ENCODE results near the gene CSPG4.

Gene CSPG4

DNA sequence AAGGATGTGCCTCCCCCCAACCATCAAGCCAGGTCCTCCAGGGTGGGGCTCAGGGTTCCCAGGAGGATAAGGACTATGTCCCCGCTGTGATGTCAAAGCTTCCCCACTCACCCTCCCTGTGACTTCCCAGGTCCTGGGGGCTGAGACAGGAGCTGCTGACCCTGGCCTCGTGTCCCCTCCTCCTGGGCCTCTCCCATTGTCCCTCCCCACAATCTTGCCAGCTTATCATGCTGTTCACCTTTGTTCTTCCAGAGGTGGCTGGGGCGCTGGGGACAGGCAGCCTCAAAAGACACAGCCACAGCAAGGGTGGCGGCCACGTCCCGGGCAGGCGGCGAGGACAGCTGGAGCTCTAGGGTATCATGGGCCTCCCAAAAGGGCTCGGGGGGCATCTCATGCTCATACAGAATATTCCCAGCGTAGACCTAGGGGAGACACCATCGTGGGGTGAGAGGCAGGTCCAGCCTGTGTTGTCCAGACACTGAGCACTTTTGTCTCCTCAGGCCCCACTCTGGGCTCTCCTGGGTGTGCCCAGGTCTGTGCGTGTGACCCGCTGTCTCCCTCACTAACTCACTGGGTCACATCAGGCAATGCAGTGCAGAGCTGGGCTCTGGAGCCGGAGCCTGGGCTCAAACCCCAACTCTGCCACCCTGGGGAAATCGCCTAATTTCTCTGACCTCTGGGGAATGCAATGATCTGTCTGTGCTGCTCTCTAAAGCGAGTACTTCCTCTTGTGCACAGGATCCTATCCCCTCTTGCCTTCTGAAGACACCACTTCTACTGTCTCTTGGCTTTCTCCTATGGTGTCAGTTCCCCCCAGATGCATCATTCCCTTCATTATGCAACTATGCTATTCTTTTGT is 35.0 kb downstream of the CSPG4 start:
- TF ChIP-seq, protein P1, sequence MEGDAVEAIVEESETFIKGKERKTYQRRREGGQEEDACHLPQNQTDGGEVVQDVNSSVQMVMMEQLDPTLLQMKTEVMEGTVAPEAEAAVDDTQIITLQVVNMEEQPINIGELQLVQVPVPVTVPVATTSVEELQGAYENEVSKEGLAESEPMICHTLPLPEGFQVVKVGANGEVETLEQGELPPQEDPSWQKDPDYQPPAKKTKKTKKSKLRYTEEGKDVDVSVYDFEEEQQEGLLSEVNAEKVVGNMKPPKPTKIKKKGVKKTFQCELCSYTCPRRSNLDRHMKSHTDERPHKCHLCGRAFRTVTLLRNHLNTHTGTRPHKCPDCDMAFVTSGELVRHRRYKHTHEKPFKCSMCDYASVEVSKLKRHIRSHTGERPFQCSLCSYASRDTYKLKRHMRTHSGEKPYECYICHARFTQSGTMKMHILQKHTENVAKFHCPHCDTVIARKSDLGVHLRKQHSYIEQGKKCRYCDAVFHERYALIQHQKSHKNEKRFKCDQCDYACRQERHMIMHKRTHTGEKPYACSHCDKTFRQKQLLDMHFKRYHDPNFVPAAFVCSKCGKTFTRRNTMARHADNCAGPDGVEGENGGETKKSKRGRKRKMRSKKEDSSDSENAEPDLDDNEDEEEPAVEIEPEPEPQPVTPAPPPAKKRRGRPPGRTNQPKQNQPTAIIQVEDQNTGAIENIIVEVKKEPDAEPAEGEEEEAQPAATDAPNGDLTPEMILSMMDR (IDR thresholded peaks at IDR 0.05; ENCODE audit: low read length) = no peak
- TF ChIP-seq EZH2phosphoT487 (IDR thresholded peaks at IDR 0.05; ENCODE audit: low read length) (no peak), EZH2 (optimal IDR thresholded peaks at IDR 0.05; ENCODE audit: low read depth, low read length) (no peak)
- Histone ChIP-seq H4K20me1 (ENCODE audit: insufficient read depth, low read length) (no peaks in the 10 kb centered on the region), H3K36me3 (replicated peaks; ENCODE audit: insufficient read depth, low read length) (no peaks in the 10 kb centered on the region), H3K79me2 (ENCODE audit: low read length) (no peaks in the 10 kb centered on the region), H3K4me1 (ENCODE audit: low read length) (no peaks in the 10 kb centered on the region), H3K9me3 (replicated peaks; ENCODE audit: insufficient read depth, low read length) (no peaks in the 10 kb centered on the region), H2AFZ (ENCODE audit: low read length) (no peak overlapping the region), H3K4me3 (ENCODE audit: low read length) (no peak overlapping the region), H3F3A (ENCODE audit: insufficient read depth, low read length) (no peaks in the 10 kb centered on the region), H3K9me2 (replicated peaks; ENCODE audit: insufficient read depth, low read length) (no peaks in the 10 kb centered on the region), H3K4me2 (ENCODE audit: low read depth, low read length) (no peak overlapping the region), H3K27me3 (replicated peaks; ENCODE audit: insufficient read depth, low read length) (0 out of 2 replicates have a peak, but pooled peaks cover 3% of the 10 kb centered on the region), H3K27ac (ENCODE audit: low read length) (no peak overlapping the region), H3K9ac (ENCODE audit: low read length) (no peak overlapping the region)
- DNase-seq = no peak

DNA sequence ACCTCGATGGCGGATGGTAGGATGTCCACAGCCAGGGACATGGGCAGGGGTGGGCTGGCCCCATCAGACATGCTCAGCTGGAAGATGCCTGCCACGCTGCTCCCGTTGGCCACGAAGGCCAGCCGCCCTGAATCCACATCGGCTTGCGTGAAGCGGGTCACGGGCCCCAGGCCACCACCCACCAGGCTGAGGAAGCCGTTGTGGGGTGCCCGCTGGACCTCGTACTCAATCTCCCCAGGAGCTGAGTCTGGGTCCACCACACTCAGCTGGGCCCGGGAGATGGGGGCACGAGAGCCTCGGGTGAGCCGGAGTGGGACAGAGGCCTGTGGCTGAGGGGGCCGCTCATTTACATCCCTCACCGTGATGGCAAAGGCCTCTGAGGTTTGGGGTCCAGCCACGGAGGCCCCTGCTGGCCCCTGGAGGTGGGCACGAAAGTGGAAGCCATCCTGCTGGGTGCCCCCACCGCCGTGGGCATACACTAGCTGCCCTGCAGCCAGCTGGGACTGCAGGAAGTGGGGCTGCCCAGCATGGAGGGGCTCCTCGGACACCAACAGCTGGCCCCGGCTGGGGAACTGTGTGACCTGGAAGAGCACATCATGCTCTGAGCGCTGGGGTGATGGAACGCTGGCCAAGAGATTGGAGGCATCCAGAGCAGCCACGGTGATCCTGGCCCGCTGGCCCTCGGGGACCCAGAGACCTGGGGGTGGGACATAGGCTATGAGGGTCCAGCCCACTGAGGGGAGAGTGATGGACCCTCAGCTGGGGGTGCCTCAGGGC is 35.8 kb downstream of the CSPG4 start:
- Histone ChIP-seq H3K4me1 (ENCODE audit: low read length) (no peaks in the 10 kb centered on the region), H3K9me2 (replicated peaks; ENCODE audit: insufficient read depth, low read length) (no peaks in the 10 kb centered on the region), H3K9me3 (replicated peaks; ENCODE audit: insufficient read depth, low read length) (no peaks in the 10 kb centered on the region), H4K20me1 (ENCODE audit: insufficient read depth, low read length) (no peaks in the 10 kb centered on the region), H3K4me2 (ENCODE audit: low read depth, low read length) (no peak overlapping the region), H3K36me3 (replicated peaks; ENCODE audit: insufficient read depth, low read length) (no peaks in the 10 kb centered on the region), H3K79me2 (ENCODE audit: low read length) (no peaks in the 10 kb centered on the region), H2AFZ (ENCODE audit: low read length) (no peak overlapping the region), H3K27me3 (replicated peaks; ENCODE audit: insufficient read depth, low read length) (peaks cover under 1% of the 10 kb centered on the region; the same call in 1 of the 2 replicates), H3K4me3 (ENCODE audit: low read length) (no peak overlapping the region), H3K27ac (ENCODE audit: low read length) (no peak overlapping the region), H3F3A (ENCODE audit: insufficient read depth, low read length) (no peaks in the 10 kb centered on the region), H3K9ac (ENCODE audit: low read length) (no peak overlapping the region)
- TF ChIP-seq EZH2phosphoT487 (IDR thresholded peaks at IDR 0.05; ENCODE audit: low read length) = no peak
- TF ChIP-seq EZH2 (optimal IDR thresholded peaks at IDR 0.05; ENCODE audit: low read depth, low read length) = no peak
- TF ChIP-seq, protein P1 (IDR thresholded peaks at IDR 0.05; ENCODE audit: low read length) = no peak
- no peak for DNase-seq

DNA sequence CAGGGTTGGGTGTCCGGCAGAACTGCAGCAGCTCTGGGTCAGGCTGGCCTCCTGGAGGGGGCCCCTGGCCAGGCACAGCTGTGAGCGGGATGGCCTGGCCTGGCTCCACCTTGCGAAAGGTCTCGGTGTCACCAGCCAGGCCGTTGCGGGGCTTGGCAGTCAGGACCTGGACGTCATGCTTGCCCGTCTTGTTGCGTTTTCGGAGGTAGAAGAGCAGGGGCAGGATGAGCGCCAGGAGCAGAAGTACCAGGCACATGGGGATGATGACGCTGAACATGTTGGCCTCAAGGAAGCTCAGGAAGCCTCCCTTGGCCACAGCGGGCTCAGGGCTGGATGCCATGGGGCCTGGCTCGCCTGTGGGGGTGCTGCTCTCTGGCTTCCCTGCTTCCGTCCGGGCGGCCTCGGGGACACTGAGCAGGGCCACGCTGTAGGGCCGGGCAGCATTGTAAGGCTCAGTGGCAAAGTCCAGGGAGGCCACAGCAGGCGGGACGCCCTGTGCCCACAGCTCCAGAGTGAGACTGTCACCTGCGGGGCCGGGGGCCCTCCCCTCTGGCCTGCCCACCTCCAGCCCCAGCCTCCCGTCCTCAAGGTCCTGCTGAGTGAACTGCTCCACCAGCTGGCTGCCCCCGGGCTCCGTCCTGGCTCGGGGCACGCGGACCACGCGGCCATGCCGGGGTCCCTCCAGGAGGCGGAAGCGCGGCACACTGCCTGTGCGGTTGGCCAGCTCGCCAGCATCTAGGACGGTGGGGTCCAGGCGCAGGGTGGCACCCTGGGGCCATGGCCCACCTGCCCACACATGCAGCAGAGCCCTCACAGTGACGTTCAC is 36.9 kb downstream of the CSPG4 start:
- Histone ChIP-seq H3K4me3 (ENCODE audit: low read length) (no peak overlapping the region), H2AFZ (ENCODE audit: low read length) (no peak overlapping the region), H3K9me2 (replicated peaks; ENCODE audit: insufficient read depth, low read length) (no peaks in the 10 kb centered on the region), H3K27me3 (replicated peaks; ENCODE audit: insufficient read depth, low read length) (no peaks in the 10 kb centered on the region; the same call in 1 of the 2 replicates), H3K36me3 (replicated peaks; ENCODE audit: insufficient read depth, low read length) (no peaks in the 10 kb centered on the region), H4K20me1 (ENCODE audit: insufficient read depth, low read length) (no peaks in the 10 kb centered on the region), H3K4me2 (ENCODE audit: low read depth, low read length) (no peak overlapping the region), H3K79me2 (ENCODE audit: low read length) (no peaks in the 10 kb centered on the region), H3F3A (ENCODE audit: insufficient read depth, low read length) (no peaks in the 10 kb centered on the region), H3K27ac (ENCODE audit: low read length) (no peak overlapping the region), H3K9me3 (replicated peaks; ENCODE audit: insufficient read depth, low read length) (no peaks in the 10 kb centered on the region), H3K9ac (ENCODE audit: low read length) (no peak overlapping the region), H3K4me1 (ENCODE audit: low read length) (no peaks in the 10 kb centered on the region)
- no peak for TF ChIP-seq EZH2 (optimal IDR thresholded peaks at IDR 0.05; ENCODE audit: low read depth, low read length)
- no peak for TF ChIP-seq EZH2phosphoT487 (IDR thresholded peaks at IDR 0.05; ENCODE audit: low read length)
- TF ChIP-seq, protein P1 (IDR thresholded peaks at IDR 0.05; ENCODE audit: low read length) = no peak
- no peak for DNase-seq

All from MM.1S (cell line).